ENCODE data around the gene TFCP2L1.

TFCP2L1 gene

DNA sequence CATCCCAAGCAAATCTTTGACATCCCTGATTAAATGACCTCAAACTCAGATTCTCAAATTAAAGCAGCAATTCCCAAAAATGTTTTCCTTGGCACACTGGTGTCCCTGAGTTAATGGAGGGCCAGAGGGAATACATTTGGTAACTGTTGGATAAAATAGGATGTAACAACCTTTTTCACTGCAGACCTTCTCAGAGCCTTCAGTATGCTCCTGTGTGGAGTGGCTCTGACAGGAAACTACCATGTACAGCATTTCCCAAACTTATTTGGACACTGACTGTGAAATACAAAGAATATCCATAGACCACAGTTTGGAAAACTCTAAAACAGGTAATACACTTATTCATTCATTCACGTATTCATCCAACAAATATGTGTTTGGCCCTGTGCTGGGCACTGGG lies 91.8 kb downstream of the TFCP2L1 start:
- H4K20me1 ChIP-seq (ENCODE audit: low read depth, low read length), result no peaks in the 10 kb centered on the region
- no peak overlapping the region for H3K4me2 ChIP-seq (ENCODE audit: low read depth, low read length, poor library complexity, severe bottlenecking)
- H3K79me2 ChIP-seq (ENCODE audit: insufficient read depth, low read length), result no peaks in the 10 kb centered on the region
- no peaks in the 10 kb centered on the region for H3K27me3 ChIP-seq (ENCODE audit: low read length)
- H3K4me3 ChIP-seq (ENCODE audit: insufficient read depth, low read length, poor library complexity, severe bottlenecking), result no peak overlapping the region
- no peak overlapping the region for H3K27ac ChIP-seq (ENCODE audit: low read depth, low read length)
- no peaks in the 10 kb centered on the region for H3K9me2 ChIP-seq (replicated peaks; ENCODE audit: insufficient read depth, low read length)
- no peaks in the 10 kb centered on the region for H3K9me3 ChIP-seq (ENCODE audit: insufficient read depth, low read length)
- H3K9ac ChIP-seq (ENCODE audit: low read length), result no peak overlapping the region
- TF ChIP-seq, protein P1, sequence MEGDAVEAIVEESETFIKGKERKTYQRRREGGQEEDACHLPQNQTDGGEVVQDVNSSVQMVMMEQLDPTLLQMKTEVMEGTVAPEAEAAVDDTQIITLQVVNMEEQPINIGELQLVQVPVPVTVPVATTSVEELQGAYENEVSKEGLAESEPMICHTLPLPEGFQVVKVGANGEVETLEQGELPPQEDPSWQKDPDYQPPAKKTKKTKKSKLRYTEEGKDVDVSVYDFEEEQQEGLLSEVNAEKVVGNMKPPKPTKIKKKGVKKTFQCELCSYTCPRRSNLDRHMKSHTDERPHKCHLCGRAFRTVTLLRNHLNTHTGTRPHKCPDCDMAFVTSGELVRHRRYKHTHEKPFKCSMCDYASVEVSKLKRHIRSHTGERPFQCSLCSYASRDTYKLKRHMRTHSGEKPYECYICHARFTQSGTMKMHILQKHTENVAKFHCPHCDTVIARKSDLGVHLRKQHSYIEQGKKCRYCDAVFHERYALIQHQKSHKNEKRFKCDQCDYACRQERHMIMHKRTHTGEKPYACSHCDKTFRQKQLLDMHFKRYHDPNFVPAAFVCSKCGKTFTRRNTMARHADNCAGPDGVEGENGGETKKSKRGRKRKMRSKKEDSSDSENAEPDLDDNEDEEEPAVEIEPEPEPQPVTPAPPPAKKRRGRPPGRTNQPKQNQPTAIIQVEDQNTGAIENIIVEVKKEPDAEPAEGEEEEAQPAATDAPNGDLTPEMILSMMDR (IDR thresholded peaks at IDR 0.05; ENCODE audit: insufficient read depth, low read length, poor library complexity, severe bottlenecking), result no peak
- no peak for TF ChIP-seq EZH2phosphoT487 (conservative IDR thresholded peaks at IDR 0.05; ENCODE audit: low read length)
- no peaks in the 10 kb centered on the region for H3K36me3 ChIP-seq (ENCODE audit: low read length)
- no peaks in the 10 kb centered on the region for H3F3A ChIP-seq (ENCODE audit: insufficient read depth)
- H2AFZ ChIP-seq (ENCODE audit: low read depth, low read length, severe bottlenecking), result no peak overlapping the region

DNA sequence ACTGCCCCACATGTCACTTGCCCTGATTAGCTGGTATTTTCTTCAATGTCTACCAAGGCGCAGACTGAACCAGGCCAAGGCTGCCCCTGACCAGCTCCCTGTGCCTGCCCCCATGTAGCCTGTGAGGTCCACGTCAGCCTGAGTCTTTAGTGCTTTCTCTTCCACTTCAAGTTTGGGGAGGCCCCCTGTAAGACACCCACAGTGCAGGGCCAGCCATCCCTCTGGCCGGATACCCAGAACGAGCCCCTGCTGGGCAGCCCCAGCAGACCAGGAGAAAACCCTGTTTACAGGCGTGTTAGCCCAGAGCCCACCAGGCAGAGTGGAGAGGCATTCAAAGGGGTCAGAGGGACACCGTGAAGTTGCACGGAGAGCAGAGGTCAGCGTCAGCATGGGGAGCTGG lies 92.4 kb downstream of the TFCP2L1 start:
- H3K27me3 ChIP-seq (ENCODE audit: low read length), result no peaks in the 10 kb centered on the region
- no peaks in the 10 kb centered on the region for H3K79me2 ChIP-seq (ENCODE audit: insufficient read depth, low read length)
- no peaks in the 10 kb centered on the region for H3K9me2 ChIP-seq (replicated peaks; ENCODE audit: insufficient read depth, low read length)
- no peaks in the 10 kb centered on the region for H3K9me3 ChIP-seq (ENCODE audit: insufficient read depth, low read length)
- H3K4me3 ChIP-seq (ENCODE audit: insufficient read depth, low read length, poor library complexity, severe bottlenecking), result no peak overlapping the region
- no peaks in the 10 kb centered on the region for H3K36me3 ChIP-seq (ENCODE audit: low read length)
- H3K9ac ChIP-seq (ENCODE audit: low read length), result no peak overlapping the region
- H3K27ac ChIP-seq (ENCODE audit: low read depth, low read length), result no peak overlapping the region
- H3F3A ChIP-seq (ENCODE audit: insufficient read depth), result no peaks in the 10 kb centered on the region
- no peak overlapping the region for H2AFZ ChIP-seq (ENCODE audit: low read depth, low read length, severe bottlenecking)
- H3K4me2 ChIP-seq (ENCODE audit: low read depth, low read length, poor library complexity, severe bottlenecking), result no peak overlapping the region
- H4K20me1 ChIP-seq (ENCODE audit: low read depth, low read length), result no peaks in the 10 kb centered on the region
- TF ChIP-seq EZH2phosphoT487 (conservative IDR thresholded peaks at IDR 0.05; ENCODE audit: low read length), result no peak
- TF ChIP-seq, protein P1 (IDR thresholded peaks at IDR 0.05; ENCODE audit: insufficient read depth, low read length, poor library complexity, severe bottlenecking), result no peak

DNA sequence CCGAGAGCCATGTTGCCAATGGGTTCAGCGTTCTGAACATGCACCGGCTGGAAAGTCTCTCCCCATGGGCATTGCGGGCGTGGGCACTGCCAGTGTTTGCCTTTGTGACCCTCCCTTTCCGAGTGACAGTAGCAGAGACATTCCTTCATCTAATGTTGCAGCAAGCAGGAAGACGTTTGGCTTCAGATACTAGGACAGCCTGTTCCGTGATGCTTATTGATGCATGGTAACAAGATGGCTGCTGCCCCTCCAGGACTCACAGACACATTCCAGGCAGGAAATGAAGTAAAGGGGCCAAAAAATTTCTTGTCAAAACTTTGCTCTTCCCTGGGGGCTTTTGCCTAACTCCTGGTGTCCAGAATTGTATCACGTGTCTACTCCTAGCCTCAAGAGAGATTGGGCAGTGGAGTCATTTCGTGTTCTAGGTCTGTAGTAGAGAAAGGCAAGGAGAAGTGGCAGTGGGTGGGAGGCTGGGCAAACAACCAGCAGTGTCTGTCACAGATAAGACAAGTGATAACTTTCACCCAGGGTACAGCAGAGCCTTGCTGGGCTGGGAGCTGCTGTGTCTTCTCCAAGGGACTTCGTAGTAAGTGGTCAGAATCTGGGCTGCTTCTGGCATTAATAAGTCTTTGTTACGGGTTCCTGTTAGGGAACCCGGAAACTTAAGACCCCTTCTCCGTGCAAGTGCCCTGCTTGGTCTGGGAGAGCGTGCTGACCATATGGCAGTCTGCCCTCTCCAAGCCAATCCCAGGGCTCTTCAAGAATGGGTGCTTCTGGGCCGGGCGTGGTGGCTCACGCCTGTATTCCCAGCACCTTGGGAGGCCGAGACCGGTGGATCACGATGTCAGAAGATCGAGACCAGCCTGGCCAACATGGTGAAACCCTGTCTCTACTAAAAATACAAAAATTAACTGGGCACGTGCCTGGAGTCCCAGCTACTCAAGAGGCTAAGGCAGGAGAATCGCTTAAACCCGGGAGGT lies 93.5 kb downstream of the TFCP2L1 start:
- H3K4me3 ChIP-seq (ENCODE audit: insufficient read depth, low read length, poor library complexity, severe bottlenecking), result no peak overlapping the region
- no peaks in the 10 kb centered on the region for H3K27me3 ChIP-seq (ENCODE audit: low read length)
- no peaks in the 10 kb centered on the region for H4K20me1 ChIP-seq (ENCODE audit: low read depth, low read length)
- no peak overlapping the region for H3K27ac ChIP-seq (ENCODE audit: low read depth, low read length)
- H3F3A ChIP-seq (ENCODE audit: insufficient read depth), result no peaks in the 10 kb centered on the region
- no peak overlapping the region for H3K4me2 ChIP-seq (ENCODE audit: low read depth, low read length, poor library complexity, severe bottlenecking)
- no peak for TF ChIP-seq EZH2phosphoT487 (conservative IDR thresholded peaks at IDR 0.05; ENCODE audit: low read length)
- TF ChIP-seq, protein P1 (IDR thresholded peaks at IDR 0.05; ENCODE audit: insufficient read depth, low read length, poor library complexity, severe bottlenecking), result no peak
- no peaks in the 10 kb centered on the region for H3K79me2 ChIP-seq (ENCODE audit: insufficient read depth, low read length)
- no peaks in the 10 kb centered on the region for H3K36me3 ChIP-seq (ENCODE audit: low read length)
- no peaks in the 10 kb centered on the region for H3K9me3 ChIP-seq (ENCODE audit: insufficient read depth, low read length)
- H2AFZ ChIP-seq (ENCODE audit: low read depth, low read length, severe bottlenecking), result no peak overlapping the region
- H3K9me2 ChIP-seq (replicated peaks; ENCODE audit: insufficient read depth, low read length), result no peaks in the 10 kb centered on the region
- no peak overlapping the region for H3K9ac ChIP-seq (ENCODE audit: low read length)
